PC-9 (cell line): ENCODE data around the gene C14orf132.

Experiments
- CTCF ChIP-seq: fragments of 200-600 bp; sonication (generic); conservative IDR thresholded peaks from 2 replicates; pipeline ENCODE4 v1.6.1; 2017; ENCODE audit warnings: mixed run types, antibody characterized with exemption, mild to moderate bottlenecking, moderate library complexity
- EZH2 ChIP-seq: fragments of 200-600 bp; sonication (generic); IDR thresholded peaks from 2 replicates; pipeline ENCODE4 v1.8.0; 2017; ENCODE audit warnings: antibody characterized with exemption, low read depth

GRCh38 chr14:96097752-96098151, 58.6 kb downstream of the C14orf132 start:
- TF ChIP-seq CTCF, result no peak
- TF ChIP-seq EZH2, result no peak
